ENCODE results near the gene ATP2A2.

DNA sequence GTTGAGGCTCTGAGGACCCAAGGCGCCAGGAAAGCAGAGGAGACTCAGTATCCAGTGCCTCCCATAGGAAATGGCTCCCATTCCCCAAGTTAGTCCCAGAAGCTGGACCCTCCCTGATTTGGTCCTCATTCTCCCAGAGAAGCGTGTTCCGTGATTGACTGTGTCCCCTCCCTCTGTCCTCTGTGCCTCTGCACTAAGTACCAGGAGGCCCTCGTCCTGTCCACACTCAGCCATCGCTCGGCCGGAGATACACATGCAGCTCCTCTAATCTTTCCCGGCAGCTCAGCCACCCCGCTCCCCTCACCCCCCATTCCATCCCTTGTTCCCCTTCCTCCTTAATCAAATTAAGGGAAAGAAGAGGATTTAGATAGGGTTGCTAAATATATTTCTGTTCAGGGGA is 28.3 kb upstream of the ATP2A2 start:
- TF ChIP-seq TAF1 (IDR thresholded peaks at IDR 0.05; ENCODE audit: low read depth, low read length) (no peak), POLR2A (IDR thresholded peaks at IDR 0.05; ENCODE audit: low read depth, low read length) (no peak), POLR2AphosphoS5 (IDR thresholded peaks at IDR 0.05; ENCODE audit: low read depth, low read length) (no peak), PAX5 (IDR thresholded peaks at IDR 0.05; ENCODE audit: insufficient read depth, low read length, severe bottlenecking) (no peak)

Data from GM12891 (cell line).